Measurements from ENCODE around the gene ZFYVE16.
"Not testable (repeated sequence)": the region's sequence is repeated elsewhere in the genome, so short reads cannot be mapped to it uniquely, and the experiment has no call there.

The ZFYVE16 gene

DNA sequence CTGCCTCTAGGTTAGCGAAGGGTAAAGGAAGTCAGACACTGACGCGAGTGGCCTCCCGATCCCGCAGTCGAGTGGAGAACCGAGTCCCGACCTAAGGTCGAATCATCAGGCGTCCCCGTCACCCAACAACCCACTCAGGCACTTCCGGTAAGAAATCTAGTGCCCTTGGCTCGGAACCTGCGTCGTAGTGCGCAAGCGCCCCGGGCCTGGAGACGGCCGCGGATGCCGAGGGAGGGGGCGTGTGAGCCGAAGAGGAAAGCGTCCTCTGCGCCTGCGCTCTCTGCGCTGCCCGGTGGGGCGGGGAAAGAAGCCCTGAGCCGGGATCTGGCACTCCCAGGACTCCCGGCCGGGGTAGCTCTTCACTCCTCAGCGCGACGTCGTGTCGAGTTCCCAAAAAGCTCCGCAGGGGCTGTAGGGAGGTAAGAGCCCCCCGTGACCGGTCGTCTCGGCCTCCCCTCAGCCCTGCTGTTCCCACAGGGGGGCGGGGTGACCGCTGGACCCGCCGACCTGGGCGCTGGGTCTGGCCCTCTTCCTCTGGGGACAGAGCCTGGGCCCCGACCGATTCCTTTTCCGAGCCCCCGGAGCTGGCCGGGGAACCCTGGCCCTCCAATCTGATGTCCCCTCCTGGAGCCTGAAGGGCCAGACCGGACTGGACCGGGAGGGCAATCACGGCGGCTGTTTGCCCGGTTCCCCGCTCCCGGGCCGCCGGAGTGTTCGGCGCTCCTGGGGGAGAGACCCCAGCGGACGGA is at the start of gene ZFYVE16:
Gene ZFYVE16 (plus strand): TSS at position 330 of the 749 bp plus-strand sequence. CDS start 26,084 bp downstream, outside the sequence.
- DNase-seq, result peak; percentile 96

DNA sequence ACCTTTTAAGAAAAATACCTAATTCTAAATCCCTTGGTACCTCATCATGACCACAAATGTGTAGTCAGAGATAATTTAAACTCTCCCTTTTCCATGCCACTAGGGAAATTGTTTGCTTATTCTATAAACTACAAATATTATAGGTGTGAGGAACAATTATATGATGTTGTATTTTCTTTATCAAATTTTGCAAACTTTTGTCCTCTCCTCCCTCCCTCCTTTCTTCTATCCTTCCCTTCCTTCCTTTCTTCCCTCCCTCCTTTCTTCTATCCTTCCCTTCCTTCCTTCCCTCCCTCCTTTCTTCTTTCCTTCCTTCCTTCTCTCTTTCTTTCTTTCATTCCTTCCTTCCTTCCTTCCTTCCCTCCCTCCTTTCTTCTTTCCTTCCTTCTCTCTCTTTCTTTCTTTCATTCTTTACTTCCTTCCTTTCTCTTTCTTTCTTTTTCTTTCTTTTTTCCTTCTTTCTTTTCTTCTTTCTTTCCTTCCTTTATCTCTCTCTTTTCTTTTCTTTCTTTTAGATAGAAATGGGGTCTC is 46.9 kb upstream of the ZFYVE16 start:
- no peak for DNase-seq

DNA sequence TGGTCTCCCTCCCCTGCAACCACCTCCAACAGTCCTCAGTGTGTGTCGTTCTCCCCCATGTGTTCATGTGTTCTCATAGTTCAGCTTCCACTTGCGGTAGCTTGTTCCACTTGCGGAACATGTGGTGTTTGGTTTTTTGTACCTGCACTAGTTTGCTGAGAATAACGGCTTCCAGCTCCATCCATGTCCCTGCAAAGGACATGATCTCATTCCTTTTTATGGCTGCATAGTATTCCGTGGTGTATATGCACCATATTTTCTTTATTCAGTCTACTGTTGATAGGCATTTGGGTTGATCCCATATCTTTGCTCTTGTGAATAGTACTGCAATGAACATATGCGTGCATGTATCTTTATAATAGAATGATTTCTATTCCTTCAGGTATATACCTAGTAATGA is 43.0 kb upstream of the ZFYVE16 start:
- no peak for DNase-seq

DNA sequence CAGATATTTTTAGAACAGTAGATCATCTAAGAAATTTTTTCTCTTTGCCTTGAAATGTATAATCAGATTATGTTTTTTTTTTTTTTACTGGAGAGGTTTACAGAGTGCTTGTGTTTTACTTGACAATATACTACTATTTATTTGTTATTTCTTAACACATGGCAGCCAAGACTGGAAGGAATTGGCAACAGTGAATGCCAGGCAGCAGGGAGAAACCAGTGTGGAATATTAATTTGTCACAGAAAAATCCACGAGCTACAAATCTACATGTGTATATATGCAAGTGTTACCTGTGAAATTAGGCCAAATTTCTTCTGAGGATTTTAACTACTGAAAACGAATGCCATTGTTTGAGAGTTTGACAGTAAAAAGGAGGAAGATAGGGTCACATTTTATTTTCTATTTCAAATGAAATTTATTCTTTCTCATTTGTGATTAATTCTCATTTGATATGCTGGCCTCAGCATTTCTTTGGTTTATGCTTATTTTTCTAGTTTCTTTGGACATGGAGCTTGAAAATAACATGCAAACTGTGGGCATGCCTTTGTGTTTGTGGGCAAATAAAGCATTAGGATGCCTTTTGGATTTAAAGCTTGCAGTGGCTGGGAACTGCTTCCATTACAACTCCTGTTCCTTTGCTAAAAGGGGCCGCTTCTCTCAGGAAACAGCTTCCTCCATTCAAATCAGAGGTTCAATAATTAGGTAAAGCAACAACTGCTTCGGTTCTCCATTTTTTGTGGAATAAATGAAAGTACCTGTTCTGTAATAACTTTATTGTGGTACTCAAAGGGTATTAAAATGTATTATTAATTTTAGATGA is 39.0 kb upstream of the ZFYVE16 start:
- no peak for DNase-seq

DNA sequence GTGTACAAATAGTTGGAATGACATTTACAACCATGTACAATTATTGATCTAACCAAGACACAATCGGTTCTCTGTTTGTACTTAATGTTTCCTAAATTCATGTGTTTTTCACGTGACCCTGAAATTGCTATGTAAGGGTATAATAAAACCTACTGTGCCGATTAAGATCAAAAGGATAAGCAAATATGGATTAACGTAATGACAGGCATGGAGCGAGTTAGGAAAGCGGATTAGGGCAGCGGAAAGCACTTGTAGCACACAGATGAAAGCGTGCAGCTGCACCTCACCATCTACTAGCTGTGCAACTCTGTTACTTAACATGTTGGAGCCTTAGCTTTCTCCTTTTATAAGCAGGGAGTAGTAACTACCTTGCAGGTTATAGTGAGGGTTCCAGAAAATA is 38.3 kb upstream of the ZFYVE16 start:
- no peak for DNase-seq

DNA sequence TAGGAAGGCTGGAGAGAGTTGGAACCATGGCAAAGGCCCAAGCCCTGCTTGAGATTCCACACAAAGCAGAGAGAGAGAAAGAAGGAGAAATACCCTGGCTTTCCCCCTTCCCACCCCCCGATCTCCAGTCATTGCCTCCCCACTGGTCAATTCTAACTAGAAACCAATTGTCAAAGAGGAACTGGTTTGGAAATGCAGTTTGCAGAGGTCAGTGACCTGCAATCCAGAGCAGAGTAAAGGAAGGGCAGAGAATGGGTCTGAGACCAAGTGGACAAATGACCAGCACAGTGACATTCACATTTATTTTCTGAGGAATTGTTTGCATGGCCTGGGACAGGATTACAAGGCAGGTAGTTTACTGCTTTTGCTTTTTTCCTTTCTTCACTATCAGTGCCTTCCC is 37.5 kb upstream of the ZFYVE16 start:
- no peak for DNase-seq

DNA sequence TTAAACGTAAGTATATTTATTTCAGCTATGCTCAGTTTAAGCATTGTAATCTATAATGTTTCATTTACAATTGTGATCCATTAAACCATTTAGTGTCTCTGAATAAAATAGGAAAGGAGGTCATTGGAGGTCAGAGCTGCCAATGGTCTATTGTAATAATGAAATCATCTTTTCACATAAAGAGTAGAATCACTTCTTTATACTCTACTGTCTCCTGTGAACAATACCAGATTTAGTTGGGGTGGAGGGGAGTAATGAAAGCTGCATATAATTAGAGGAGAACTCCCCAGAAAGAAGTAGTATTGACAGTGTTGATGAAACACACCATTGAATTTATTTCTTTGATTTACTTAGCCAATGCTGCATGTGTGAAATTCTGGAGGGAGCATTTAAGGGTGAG is 35.1 kb upstream of the ZFYVE16 start:
- no peak for DNase-seq

DNA sequence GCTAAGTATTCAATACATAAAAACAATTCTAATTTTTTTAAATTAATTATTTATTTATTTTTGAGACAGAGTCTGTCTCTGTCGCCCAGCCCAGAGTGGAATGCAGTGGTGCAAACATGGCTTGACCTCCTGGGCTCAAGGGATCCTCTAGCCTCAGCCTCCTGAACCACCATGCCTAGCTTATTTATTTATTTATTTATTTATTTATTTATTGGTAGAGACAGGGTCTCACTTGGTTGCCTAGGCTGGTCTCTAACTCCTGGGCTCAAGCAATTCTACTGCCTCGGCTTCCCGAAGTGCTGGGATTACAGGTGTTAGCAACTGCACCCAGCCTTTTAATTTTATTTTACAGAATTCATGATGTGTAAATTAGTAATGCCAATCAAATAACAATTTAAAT is 33.7 kb upstream of the ZFYVE16 start:
- no peak for DNase-seq

DNA sequence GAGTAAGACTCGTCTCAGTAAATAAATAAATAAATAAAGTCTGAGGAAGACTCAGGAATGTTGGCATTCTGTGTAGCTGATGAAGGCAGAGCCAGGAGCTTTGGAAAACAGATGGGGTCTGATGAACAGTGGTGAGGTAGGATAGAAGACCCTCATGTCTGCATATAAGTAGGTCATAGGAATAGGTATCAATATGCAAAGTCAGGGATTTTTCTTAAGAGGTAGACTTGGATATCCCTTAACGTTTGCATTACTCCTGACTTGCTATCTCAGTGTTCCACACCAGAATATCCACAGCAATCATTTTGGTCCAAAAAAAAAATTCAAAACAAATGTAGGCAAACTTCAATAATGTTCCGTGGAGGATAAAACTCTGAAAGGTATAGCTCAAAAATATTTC is 31.3 kb upstream of the ZFYVE16 start:
- no peak for DNase-seq

DNA sequence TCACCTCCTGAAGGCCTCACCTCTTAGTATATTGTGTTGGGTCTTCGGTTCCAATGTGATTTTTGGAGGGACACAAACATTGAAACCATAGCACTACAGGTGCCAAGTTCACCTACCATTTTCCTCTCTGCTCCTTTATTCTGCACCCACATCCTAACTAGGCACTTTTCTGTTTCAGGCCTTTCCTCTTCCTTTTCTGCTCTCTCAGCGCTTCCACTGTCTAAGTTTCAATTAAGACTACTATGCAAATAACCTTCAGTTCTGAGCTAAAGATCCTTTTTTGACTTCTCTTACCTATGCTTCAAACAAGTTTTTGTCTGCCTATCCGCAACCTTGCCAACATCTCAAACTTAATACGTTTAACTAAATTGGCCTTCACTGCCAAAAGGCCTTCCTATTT is 25.4 kb upstream of the ZFYVE16 start:
- DNase-seq, result no peak

DNA sequence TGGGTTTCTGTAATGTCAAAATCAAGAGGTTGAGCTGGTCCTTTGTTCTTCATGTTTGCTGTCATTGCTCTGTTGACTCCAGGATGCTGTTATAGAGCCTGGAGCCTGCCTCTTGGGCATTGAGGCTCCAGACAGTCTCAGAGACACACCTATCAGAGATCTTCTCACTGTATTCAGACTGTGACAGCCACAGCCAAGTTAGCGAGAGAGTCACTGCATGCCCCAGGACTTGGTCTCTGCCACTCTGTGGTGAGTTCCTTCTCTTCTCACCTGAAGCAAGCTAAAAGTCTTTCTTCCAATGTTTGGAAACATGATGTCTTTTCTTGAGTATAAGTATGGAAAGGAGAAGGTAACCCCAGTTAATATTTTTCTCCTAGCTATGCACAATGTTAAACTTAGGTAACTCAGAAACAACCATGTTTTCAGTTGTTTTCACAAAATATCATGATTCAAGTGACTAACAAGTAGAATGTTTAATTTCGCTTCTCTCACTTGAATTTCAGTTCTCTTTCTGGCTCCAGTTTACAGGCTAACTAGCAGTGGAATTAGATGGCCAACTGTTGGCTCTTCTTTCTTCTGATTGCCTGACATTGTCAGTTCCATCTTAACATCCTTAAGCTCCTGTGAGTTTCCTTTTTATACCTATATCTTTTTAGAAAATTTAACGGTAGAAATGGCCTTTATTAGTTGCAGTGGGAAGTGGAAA is 20.6 kb upstream of the ZFYVE16 start:
- DNase-seq, result no peak

DNA sequence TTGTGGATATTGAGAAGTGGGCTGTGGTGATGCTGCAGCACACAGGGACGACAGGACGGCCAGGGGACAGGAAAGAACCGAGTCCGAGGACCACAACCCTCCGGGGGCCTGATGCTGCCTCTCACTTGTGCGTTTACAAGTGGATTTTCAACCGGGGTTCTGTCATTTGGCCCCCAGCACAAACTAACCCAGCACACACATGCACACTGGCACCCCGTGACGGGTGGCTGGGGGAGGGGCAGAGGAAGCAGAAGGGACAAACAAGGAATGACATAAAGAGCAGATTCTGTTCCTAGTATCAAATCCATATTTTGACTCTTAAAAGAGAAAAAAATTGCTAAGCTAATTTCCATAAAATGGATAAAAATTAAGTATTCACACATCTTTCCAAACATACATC is 18.3 kb upstream of the ZFYVE16 start:
- DNase-seq, result no peak

DNA sequence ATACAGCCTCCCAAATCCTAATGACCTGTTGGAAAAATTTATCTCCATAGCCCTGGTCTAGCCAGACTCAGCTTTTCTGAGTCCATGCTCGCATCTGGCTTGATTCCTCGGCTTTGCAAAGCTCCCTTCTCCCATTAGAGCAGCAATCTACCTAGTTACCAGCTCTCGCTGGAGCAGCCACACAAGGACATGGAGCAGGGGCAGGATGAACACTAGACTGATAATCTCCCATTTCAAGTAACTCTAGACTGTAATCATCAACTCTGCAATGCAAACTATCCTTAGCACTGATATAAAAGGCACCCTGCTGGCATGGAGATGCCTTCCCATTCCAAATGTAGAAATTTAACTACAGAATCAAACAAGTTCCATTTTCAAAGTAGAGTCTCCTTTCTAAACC is 17.5 kb upstream of the ZFYVE16 start:
- not testable (repeated sequence) for DNase-seq

DNA sequence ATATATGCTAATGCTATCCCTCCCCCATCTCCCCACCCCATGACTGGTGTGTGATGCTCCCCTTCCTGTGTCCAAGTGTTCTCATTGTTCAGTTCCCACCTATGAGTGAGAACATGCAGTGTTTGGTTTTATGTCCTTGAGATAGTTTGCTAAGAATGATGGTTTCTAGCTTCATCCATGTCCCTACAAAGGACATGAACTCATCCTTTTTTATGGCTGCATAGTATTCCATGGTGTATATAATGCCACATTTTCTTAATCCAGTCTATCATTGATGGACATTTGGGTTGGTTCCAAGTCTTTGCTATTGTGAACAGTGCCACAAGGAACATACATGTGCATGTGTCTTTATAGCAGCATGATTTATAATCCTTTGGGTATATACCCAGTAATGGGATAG is 16.6 kb upstream of the ZFYVE16 start:
- not testable (repeated sequence) for DNase-seq

DNA sequence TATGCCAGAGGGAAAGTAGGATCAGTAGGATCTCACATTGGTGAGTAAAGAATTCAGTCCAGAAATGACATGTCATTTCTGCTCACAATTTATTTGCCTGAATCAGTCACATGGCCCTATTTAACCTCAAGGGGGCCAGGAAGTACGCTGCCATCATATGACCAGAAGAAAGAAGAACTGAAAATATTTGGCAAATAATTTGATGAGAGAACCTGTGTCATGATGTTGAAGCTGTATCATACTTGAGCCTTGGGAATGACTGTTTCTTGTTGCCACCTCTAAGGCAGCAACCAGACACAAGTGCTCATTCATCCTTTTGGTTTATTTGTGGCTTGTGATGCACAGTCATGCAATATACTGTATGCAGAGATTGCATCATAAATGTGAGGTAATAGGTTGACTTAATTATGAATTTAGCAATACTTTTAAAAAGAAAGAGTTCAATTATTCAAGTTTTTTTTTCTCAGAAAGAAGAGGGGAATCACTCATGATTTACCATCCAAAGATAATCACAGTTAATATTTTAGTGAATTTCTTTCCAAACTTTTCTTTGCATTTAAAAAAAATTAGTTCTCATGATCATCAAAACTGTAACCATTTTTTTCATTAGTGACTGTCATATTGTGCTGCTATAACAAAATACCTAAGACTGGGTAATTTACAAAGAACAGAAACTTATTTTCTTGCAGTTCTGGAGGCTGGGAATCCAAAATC is 8.2 kb upstream of the ZFYVE16 start:
- DNase-seq, result no peak

DNA sequence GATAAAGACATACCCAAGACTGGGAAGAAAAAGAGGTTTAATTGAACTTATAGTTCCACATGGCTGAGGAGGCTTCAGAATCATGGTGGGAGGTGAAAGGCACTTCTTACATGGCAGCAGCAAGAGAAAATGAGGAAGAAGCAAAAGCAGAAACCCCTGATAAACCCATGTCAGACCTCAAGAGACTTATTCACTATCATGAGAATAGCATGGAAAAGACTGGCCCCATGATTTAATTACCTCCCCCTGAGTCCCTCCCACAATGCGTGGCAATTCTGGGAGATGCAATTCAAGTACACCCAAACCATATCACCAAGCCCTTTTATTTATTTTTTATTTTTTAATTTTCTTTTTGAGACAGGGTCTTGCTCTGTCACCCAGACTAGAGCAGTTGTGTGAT is 7.5 kb upstream of the ZFYVE16 start:
- DNase-seq, result not testable (repeated sequence)

DNA sequence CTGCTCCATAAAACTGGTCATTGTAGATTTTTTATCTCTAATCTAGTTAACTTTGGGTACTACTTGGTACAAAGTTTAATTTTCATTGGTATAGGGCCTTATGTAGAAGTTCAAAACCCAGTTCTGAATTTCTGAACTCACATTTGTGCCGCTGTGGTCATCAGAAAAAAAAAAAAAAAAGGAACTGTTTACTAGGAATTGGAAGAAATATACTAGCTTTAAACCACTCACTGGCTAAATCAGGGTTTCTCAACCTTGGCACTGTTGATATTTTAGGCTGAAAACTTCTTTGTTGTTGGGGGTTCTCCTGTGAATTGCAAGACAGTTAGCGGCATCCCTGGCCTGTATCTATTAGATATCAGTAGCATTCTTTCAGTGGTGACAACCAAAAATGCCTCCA is 4.1 kb upstream of the ZFYVE16 start:
- DNase-seq, result no peak

DNA sequence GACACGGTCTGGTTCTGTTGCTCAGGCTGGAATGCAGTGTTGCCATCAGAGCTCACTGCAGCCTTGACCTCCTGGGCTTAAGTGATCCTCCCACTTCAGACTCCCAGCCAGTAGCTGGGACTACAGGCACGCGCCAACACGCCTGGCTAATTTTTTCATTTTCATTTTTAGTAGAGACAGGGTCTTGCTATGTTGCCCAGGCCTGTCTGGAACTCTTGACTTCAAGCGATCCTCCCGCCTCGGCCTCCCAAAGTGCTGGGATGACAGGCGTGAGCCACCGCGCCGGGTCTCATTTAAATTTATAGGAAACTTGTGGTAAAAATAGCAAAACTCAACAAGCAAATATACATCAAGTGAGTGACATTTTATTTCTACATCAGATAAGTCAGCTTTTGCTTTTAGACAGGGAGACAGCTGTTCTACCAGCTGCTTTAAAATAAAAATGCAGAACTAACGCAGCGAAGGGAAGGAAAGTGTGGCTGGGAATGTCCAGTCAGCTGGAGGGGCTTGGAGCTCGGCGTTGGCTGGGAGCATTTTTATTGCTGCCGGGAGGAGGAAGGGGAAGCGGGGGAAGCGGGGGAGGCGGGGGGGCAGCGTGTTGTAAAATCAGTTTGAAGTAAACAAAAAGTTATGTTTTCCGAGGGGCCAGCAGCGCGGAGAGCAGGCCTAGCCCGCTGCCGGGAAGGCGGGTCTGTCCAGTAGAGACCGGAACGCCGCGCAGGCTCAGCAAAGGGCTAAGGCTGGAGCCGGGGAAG is 707 bp upstream of the ZFYVE16 start:
- DNase-seq, result no peak

DNA sequence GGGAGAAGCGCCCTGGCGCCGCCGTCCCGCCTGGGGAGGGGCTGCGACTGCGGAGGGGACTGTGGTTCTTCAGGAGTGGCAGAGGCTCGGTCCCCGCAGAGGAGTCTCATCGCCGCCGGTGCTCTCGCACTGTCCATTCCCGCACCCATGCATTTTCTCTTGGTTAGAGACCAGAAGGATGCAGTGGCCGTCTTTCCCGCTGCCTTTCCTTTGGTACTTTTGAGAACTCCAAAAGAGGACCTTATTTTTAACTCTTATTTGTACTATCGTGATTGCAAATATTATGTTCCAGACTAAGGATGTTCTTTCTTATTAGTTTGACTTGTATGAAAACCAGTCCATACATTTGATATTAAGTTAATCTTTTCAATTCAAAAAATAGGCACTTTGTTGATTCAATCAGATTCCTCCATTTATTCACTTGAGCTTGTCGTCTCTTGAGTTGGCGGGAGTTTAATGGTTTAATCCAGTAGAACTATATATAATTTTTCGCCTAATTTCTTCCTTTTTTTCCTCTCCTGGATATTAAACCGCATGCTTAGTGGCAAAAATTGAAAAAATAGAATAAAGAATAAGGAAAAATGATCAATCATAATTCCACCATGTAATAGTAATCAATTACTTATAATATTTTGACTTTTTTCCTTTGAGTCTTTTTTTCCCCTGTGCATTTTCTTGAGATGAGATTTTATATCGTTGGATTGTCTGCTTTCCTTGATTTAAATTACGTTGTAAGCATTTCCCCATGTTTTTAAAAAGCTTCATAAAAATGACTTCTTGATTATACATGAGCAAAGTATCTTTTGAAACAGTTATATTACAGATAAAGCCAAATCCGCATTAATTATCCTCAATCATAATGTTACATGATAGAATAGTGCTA is 861 bp downstream of the ZFYVE16 start:
- DNase-seq, result peak; percentile 38

DNA sequence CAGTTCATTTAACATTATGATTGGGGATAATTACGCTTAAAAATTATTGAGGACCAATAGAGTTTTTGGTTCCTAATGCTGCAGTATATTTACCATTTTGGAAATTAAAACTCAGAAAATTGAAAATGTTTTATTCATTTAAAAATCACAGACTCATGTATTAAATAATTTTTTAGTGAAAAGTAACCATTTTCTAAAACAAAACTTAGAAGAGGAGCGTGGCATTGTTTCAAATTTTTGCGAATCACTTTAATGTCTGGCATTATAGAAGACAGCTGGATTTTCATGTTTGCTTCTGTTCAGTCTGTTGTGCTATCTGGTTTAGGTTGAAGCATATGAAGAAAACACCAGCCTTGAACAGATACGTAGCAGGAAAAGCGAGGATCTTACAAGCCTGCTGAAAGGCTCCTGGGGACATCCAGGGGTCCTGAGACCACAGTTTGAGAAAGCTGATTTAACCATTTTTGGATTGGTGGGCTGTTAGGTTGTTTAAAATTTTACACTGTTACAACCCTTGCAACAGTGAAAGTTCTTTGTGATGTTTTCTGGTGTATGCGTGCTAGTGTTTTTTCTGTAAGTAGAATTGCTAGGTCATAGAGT is 1.6 kb downstream of the ZFYVE16 start:
- DNase-seq, result no peak
